Astrocyte of the hippocampus (primary cell): ENCODE measurements around the gene FRMPD4.

ENCODE experiments used
- DNase-seq: peaks from one replicate; pipeline ENCODE4 v3.0.0; 2011; ENCODE audit warnings: low read depth, low spot score

The FRMPD4 gene

DNA sequence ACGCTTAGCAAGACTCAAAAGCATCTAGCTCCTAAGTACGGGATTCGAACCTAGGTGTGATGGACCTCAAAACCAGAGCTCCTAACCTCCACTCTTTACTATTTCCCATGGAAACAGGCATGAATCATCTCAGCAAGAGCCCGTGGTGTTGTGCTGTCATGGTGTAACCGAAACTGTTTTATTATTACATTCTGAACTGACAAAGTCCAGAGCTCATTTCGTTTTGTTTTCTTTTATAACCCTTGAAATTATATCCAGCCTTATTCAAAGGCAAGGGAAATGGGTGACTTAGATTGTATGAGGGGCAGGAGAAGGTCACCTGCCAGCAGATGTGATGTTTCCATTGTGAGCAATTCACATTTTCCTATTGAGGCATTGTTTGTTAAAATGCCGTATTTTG, 301.1 kb downstream of the FRMPD4 start:
- no peak for DNase-seq

DNA sequence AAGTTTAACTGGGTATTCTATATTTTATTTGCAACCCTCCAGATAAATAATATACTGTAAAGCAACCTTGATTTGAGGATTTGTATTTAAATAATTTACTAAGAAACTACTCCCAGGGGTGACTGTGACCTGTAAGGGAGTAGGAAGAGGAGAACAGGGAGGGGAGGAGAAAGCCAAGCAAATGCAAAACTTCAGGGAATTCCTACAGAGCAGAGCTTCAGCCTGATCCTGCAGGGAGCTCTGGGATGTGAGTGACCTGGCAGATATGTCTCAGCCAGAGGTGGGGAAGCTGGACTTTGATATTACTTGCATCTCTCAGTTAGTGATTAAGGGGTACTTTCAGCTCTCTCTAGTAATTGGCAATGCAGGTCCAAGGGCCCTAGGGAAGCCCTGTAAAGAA, 302.0 kb downstream of the FRMPD4 start:
- no peak for DNase-seq

- DNase-seq: peak; percentile 89
These were observed 303.3 kb downstream of the FRMPD4 start for GRCh38 chrX:12441381-12442128.

DNA sequence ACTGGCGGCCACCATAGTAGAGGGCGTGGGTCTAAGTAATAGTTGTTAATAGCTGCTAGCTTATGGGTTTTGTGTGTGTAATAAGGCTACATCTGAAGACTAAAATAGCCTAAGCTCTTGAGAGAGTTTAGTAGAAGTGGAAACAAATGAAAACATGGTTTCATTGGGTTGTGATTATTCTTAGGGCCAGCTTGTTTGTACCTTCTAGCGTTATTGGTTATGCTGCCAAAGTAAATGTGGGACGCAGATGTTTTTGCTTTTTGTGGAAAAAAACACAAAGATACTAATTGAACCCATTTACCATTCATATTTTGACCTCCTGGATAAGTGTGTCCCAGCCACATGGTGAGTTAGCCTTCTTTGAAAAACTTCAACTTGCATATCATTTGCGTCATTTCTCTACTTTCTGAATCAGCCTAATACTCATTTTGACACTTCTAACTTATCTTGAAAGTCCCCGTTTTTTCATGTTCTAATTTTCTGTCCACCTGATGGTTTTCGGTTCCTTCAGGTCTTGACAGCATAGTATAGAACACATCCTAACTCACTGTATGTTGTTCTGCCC, 305.3 kb downstream of the FRMPD4 start:
- DNase-seq: no peak

DNA sequence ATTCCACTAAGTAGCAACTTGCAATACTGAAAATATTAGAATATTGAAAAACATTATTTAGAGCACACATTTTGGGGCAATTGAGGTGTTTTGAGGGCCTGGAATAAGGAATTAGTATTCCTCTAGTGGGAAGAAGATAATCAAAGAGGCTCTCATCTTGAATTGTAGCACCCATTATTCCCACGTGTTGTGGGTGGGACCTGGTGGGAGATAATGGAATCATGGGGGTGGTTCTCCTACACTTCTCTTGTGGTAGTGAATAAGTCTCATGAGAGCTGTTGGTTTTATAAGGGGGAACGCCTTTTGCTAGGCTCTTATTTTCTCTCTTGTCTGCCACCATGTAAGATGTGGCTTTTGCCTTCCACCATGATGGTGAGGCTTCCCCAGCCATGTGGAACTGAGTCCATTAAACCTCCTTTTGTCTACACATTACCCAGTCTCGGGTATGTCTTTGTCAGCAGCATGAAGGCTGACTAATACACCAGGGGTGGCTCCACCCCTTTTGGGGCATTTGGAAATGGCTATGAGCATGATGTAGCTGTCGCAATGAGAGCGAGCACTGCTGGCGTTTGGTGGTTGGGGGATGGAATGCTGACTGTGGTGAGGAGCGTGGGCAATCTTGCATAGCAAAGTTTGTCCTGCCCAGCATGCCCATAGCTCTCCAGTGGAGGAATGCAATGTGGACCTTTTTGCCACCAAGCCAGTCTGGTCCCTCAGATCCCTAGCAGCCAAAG, 308.2 kb downstream of the FRMPD4 start:
- peak; percentile 53 for DNase-seq

- DNase-seq: peak; percentile 69
These were observed 309.3 kb downstream of the FRMPD4 start for GRCh38 chrX:12447448-12448064.

DNA sequence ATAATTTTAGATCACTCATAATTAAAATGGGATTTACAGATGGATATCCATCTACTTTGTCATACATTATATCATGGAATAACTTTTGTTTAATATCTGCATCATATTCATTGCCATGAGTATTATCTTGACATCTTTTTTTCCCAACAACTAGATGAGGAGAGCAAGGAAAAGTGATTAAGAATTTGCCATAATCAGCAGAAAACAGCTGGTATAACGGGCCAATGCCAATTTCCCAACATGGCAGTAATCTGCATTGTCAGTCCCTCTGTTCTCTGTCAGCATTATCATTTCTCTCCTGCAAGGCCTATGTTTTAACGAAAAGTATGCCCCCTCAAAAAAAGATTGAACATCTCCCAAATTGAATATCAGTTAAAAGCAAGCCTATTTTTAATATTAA, 314.0 kb downstream of the FRMPD4 start:
- DNase-seq: no peak

DNA sequence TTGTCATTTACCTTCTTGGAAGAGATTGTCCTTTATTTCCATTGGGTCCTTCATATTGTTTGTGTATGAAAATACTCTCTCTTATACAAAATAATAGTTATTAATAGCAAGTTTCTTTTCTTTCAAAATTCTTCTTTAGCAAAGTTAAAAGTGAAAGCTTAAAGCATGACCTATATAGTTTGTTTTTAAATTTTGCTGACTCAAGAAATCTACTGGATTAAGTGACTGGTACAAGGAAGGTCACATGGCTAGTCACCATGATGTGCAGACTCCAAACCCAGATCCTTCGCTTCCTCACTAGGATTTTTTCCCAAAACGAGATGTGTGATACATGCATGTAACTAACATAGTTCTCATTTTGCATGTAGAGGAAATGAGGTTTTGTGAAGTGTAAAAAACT, 322.7 kb downstream of the FRMPD4 start:
- no peak for DNase-seq

GRCh38 chrX:12463052-12463451, 324.8 kb downstream of the FRMPD4 start:
- no peak for DNase-seq

DNA sequence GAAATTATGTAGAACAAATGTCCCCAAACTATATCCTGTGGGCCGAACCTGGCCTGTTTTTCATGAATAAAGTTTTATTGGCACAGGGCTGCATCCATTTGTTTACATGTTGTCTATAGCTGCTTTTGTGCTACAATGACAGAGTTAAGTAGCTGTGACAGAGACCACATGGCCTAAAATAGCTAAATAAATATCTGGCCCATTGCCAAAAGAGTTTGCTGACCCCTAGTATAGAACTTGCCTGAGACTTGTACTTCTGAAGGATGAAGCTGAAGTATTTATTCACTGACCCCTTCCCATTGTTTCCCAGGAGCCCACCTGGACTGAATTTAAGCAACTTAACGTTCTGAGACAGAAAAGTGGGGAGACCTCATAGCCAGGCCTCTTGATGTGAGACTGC, 325.6 kb downstream of the FRMPD4 start:
- DNase-seq: no peak

- no peak for DNase-seq
These were observed 329.0 kb downstream of the FRMPD4 start for GRCh38 chrX:12467321-12467720.

DNA sequence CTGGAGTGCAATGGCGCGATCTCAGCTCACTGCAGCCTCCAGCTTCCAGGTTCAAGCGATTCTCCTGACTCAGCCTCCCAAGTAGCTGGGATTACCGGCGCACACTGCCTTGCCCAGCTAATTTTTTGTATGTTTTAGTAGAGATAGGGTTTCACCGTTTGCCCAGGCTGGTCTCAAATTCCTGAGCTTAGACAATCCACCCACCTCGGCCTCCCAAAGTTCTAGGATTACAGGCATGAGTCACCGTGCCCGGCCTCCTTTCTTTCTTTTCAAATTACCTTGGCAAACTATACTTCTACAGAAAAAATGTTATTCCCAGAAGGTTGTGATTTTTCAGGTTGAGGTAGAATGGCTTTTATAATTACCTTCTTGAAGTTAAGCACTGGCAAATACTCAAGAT, 331.0 kb downstream of the FRMPD4 start:
- DNase-seq: peak; percentile 46

- DNase-seq: no peak
These were observed 332.8 kb downstream of the FRMPD4 start for GRCh38 chrX:12471061-12471460.

DNA sequence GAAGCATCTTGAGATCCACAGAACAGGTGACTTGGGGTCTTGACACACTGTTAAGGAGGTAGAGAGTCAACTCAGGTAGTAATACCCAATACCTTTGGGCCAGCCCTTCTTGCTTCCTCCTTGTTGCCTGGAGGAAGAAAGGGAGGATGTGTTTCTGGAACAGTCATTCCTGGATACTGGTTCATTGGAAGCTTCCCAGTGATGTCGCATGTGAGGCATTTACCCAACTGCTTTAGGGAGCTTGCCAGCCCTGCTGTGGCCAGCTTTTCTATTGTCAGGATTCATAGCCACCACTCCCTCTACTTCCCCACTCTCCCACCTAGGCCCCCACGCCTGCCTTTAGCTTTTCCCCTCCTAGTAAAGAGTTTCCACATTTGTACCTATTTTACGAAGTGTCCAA, 342.7 kb downstream of the FRMPD4 start:
- DNase-seq: no peak

- DNase-seq: peak; percentile 38
These were observed 349.9 kb downstream of the FRMPD4 start for GRCh38 chrX:12488220-12488619.

DNA sequence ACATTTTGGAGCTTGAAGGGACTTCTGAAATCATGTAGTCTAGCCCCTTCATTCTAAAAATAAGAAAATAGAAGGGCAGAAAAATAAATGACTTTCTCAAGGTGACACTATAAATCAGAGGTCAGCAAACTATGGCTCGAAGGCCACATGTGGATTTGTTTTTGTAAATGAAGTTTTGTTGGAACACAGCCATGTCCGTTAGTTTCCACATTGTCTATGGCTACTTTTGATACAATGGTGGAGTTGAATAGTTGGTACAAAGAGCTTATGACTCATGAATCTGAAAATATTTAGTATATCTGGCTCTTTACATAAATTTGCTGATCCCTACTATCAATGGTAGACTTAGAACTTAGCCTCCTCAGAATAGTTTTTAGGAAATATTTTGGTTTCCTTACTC, 350.5 kb downstream of the FRMPD4 start:
- DNase-seq: no peak

DNA sequence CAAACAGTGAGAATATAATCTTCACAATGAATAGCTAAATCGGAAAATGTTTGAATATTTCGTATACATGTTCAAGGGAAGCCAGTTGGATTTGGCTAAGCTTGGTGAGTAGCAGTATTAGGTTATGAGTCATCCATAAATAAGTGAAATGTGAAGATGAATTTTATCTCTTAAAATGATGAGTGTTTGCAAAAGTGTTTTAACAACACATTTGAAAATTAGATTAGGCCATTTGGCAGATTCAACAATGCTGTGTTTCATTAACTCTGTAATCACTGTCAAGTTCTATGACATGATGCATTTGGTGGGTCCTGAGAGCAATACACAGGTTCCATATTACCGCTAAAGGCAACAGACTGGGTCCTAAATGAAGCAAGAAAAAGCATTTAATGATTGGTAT, 351.1 kb downstream of the FRMPD4 start:
- DNase-seq: no peak

DNA sequence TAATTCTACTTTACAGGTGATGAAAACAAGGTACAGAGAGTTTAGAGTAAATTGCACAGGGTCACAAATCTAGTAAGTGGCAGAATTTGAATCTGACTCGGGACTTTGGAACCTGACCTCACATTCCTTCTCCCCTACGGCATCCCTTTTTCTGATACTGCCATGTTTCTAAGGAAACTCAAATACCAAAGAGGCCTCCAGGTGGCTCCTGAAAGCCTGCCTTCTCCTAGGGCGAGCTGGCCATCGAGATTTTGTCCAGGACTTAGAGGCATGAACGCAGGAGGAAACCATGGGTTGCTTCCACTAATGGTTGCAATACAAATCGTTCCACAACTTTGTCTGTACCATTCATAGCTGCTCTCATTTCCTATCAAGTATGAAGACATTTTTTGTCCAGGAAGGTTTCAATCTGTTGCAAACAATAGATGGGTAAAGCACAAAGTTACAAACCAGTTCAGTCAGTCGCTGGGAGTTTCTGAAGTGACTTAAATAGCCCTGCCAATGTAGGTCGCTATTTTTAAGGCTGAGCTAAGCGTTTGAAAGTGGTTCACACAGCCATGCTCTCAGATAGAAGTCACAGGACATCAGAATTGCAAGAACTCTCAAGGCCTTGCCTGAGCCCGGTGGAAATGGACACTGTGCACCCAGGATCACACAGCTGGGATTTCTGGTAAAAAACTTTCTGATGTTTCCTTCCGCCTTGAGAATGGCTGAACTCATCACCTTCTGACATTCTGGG, 356.3 kb downstream of the FRMPD4 start:
- no peak for DNase-seq

DNA sequence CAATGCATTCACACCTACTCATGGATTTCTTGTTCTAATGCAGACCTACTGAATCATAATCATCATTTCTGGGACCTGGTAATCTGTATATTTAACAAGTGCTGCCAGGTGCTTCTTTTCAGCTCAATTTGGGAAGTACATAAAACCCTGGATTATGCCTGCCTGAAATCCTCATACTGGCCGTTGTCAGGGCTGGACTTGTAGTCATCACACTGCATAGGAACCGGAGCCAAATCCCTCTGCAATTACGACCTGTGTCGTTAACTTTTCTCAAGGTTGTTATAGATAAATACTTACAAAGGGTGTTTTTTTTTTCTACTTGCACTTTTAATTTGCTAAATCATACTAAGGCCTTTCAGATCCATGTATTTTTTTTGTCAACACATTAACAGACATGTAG, 358.1 kb downstream of the FRMPD4 start:
- no peak for DNase-seq

- DNase-seq: no peak
These were observed 359.7 kb downstream of the FRMPD4 start for GRCh38 chrX:12497832-12498591.

GRCh38 chrX:12505127-12505526, 366.9 kb downstream of the FRMPD4 start:
- DNase-seq: no peak
